Upper lobe of left lung (tissue), 4 donors: ENCODE data around the gene GPR61.

Experiments used
- POLR2A ChIP-seq, 4 donors: fragments of 450-650 bp; IDR thresholded peaks; one replicate each; pipeline ENCODE4 v1.5.1; 2016 to 2017; ENCODE audit warnings: antibody characterized with exemption in 4 of 4, mild to moderate bottlenecking in 2 of 4
- POLR2AphosphoS5 ChIP-seq, 2 donors: sonication (generic); formaldehyde crosslinking; IDR thresholded peaks; one replicate each; pipeline ENCODE4 v1.5.1; 2017; ENCODE audit warnings: antibody characterized with exemption in 2 of 2

DNA sequence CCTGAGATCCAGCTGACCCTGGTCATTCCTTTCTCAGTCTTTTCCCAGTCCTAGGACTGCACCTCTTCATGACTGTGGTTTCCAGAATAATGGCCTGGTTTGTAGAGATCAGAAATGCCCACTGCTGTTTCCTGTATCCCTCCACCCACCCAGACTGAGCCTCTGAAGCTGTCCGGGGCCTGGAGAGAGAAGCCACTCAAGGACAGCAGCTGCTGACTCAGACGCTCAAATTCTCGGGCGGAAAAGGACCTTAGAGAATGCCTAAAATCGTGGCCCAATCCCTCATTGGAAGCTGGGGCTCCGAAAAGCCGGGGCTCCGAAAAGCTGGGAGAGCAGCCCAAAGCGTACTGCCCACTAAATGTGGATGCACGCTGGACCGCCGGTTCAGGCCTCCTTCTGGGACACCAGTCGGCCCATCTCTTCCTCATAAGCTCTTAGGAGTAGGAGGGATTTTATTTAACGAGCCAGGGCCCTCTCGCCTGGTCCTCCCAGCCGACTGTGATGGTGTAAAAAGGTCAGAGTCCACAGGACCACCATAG lies 7.8 kb upstream of the GPR61 start:
- TF ChIP-seq POLR2AphosphoS5 (IDR thresholded peaks at IDR 0.05) = no peak
- TF ChIP-seq POLR2A (IDR thresholded peaks at IDR 0.05) = no peak
